K562 (cell line): ENCODE results near the gene PPP1CB. TPM values are rescaled to one million over a fixed set of nuclear protein-coding genes. Genes with fewer than 3 reads are reported as not detected.
A peak's percentile ranks its signal among the peaks of the same experiment; 100 is the strongest.

Experiments
- BRF1 ChIP-seq: IDR thresholded peaks from 3 replicates; pipeline ENCODE4 v1.6.1; 2011; ENCODE audit warnings: borderline replicate concordance, mild to moderate bottlenecking; ENCODE audit not compliant: insufficient read length; ENCODE audit errors: extremely low read depth
- DMBX1 ChIP-seq: fragments of 250-450 bp; sonication (Bioruptor Pico); IDR thresholded peaks from 2 replicates; pipeline ENCODE4 v1.8.0; 2022; ENCODE audit warnings: inconsistent platforms, mild to moderate bottlenecking, moderate library complexity, borderline replicate concordance
- DPF2 ChIP-seq: fragments of 450-650 bp; IDR thresholded peaks from 2 replicates; pipeline ENCODE4 v1.6.1; 2016
- ERF ChIP-seq: fragments of 450-650 bp; formaldehyde crosslinking; IDR thresholded peaks from 2 replicates; pipeline ENCODE4 v1.4.0; 2020; ENCODE audit warnings: mild to moderate bottlenecking, mixed read lengths
- FOXA1 ChIP-seq: fragments of 450-650 bp; IDR thresholded peaks from 2 replicates; pipeline ENCODE4 v1.6.1; 2016; ENCODE audit warnings: mild to moderate bottlenecking, borderline replicate concordance
- HDGF ChIP-seq: fragments of 450-650 bp; IDR thresholded peaks from 2 replicates; pipeline ENCODE4 v1.6.1; 2016
- JUND ChIP-seq, 2 experiments: IDR thresholded peaks; 2 replicates in 1 of 2; 3 replicates in 1 of 2; pipeline ENCODE4 v1.6.1; 2011; ENCODE audit warnings: borderline replicate concordance in 2 of 2, low read depth in 2 of 2, low read length in 2 of 2, improper control_type of control experiment in 1 of 2, missing biosample characterization in 1 of 2, missing genetic modification characterization in 1 of 2, missing genetic modification reagents in 1 of 2
- MYC ChIP-seq, 2 experiments: fragments of 250-450 bp in 1 of 2; sonication (Bioruptor Pico) in 1 of 2; IDR thresholded peaks; 2 replicates each; pipeline versions ENCODE4 v1.5.1 to v1.6.1; 2012 to 2021; ENCODE audit warnings: low read depth in 2 of 2, borderline replicate concordance in 1 of 2, improper control_type of control experiment in 1 of 2, low read length in 1 of 2, mild to moderate bottlenecking in 1 of 2, moderate library complexity in 1 of 2
- NFATC3 ChIP-seq: fragments of 450-650 bp; IDR thresholded peaks from 2 replicates; pipeline ENCODE4 v1.6.1; 2017; ENCODE audit warnings: mild to moderate bottlenecking
- NR4A1 ChIP-seq, 2 experiments: fragments of 250-450 bp in 1 of 2; fragments of 450-650 bp in 1 of 2; sonication (Bioruptor Pico) in 1 of 2; IDR thresholded peaks; 2 replicates each; pipeline versions ENCODE4 v1.4.0 to v1.6.1; 2016 to 2020; ENCODE audit warnings: mild to moderate bottlenecking in 2 of 2, missing compliant biosample characterization in 1 of 2, missing genetic modification characterization in 1 of 2, moderate library complexity in 1 of 2
- PML ChIP-seq: IDR thresholded peaks from 2 replicates; pipeline ENCODE4 v1.6.1; 2012; ENCODE audit warnings: low read length, inconsistent platforms
- POLR2AphosphoS5 ChIP-seq: IDR thresholded peaks from 2 replicates; pipeline ENCODE4 v1.6.1; 2011; ENCODE audit warnings: mild to moderate bottlenecking, low read depth, low read length, moderate library complexity; ENCODE audit not compliant: control insufficient read depth, insufficient read depth
- POLR2B ChIP-seq: fragments of 450-650 bp; IDR thresholded peaks from 2 replicates; pipeline ENCODE4 v1.6.1; 2018; ENCODE audit warnings: low read depth; ENCODE audit not compliant: partially characterized antibody
- PTTG1 ChIP-seq: fragments of 450-650 bp; IDR thresholded peaks from 2 replicates; pipeline ENCODE4 v1.6.1; 2016; ENCODE audit warnings: low read depth, mild to moderate bottlenecking, missing genetic modification characterization, missing compliant biosample characterization
- RBM15 ChIP-seq: fragments of 200-400 bp; formaldehyde crosslinking; IDR thresholded peaks from 2 replicates; pipeline ENCODE4 v1.6.1; 2018; ENCODE audit warnings: mild to moderate bottlenecking, low read length, moderate library complexity; ENCODE audit not compliant: insufficient read depth
- SRSF3 ChIP-seq: fragments of 200-400 bp; formaldehyde crosslinking; IDR thresholded peaks from 2 replicates; pipeline ENCODE4 v1.6.1; 2016; ENCODE audit warnings: mild to moderate bottlenecking, low read length, moderate library complexity; ENCODE audit not compliant: insufficient read depth
- TAF1 ChIP-seq: IDR thresholded peaks from 2 replicates; pipeline ENCODE4 v1.6.1; 2011; ENCODE audit warnings: mild to moderate bottlenecking, low read length, moderate library complexity; ENCODE audit not compliant: insufficient read depth, control insufficient read depth, severe bottlenecking; ENCODE audit errors: extremely low read depth
- TAF7 ChIP-seq: fragments of 450-650 bp; IDR thresholded peaks from 2 replicates; pipeline ENCODE4 v1.6.1; 2016; ENCODE audit warnings: missing genetic modification characterization, missing compliant biosample characterization
- TBP ChIP-seq: optimal IDR thresholded peaks from 2 replicates; pipeline ENCODE3; 2011; ENCODE audit warnings: low read depth, low read length, improper control_type of control experiment
- TCF3 ChIP-seq: sonication (generic); formaldehyde crosslinking; IDR thresholded peaks from 2 replicates; pipeline ENCODE4 v1.4.0; 2020; ENCODE audit warnings: mild to moderate bottlenecking, missing genetic modification reagents
- TEAD1 ChIP-seq, 2 experiments: fragments of 450-650 bp in 1 of 2; sonication (generic) in 1 of 2; formaldehyde crosslinking; IDR thresholded peaks; 2 replicates each; pipeline versions ENCODE4 v1.4.0 to v1.8.0; 2020 to 2022; ENCODE audit warnings: mild to moderate bottlenecking in 2 of 2, missing genetic modification reagents in 1 of 2
- TRIM28 ChIP-seq: fragments of 450-650 bp; IDR thresholded peaks from 2 replicates; pipeline ENCODE4 v1.6.1; 2017
- ZBTB17 ChIP-seq: fragments of 450-650 bp; formaldehyde crosslinking; IDR thresholded peaks from 2 replicates; pipeline ENCODE4 v1.4.0; 2020; ENCODE audit warnings: mild to moderate bottlenecking
- ZNF239 ChIP-seq: fragments of 250-450 bp; sonication (Bioruptor Pico); IDR thresholded peaks from 2 replicates; pipeline ENCODE4 v1.4.0; 2020; ENCODE audit warnings: mild to moderate bottlenecking
- ZNF324 ChIP-seq: fragments of 250-450 bp; sonication (Bioruptor Pico); IDR thresholded peaks from 2 replicates; pipeline ENCODE4 v1.4.0; 2020; ENCODE audit warnings: mild to moderate bottlenecking
- ZNF830 ChIP-seq: fragments of 250-450 bp; sonication (Bioruptor Pico); IDR thresholded peaks from 2 replicates; pipeline ENCODE4 v1.5.0; 2021; ENCODE audit warnings: mild to moderate bottlenecking
- polyA plus RNA-seq, 8 experiments: library from polyadenylated mRNA; depleted of rRNA in 4 of 8; stranded (reverse) in 5 of 8; unstranded in 3 of 8; fragments of >200 nt; fragmentation: Nextera tagmentation in 2 of 8; fragmentation: Illumina TruSeq in 1 of 8; extraction: Ambion mirVana in 2 of 8; extraction: Trizol in 1 of 8; gene quantifications; 2 replicates each; pipeline versions ENCODE4 v1.2.1 to v1.2.3, GENCODE V29; 2011 to 2014; ENCODE audit warnings: inconsistent platforms in 1 of 8, missing spikeins in 1 of 8
- total RNA-seq, 7 experiments: library from RNA; depleted of rRNA in 6 of 7; stranded (reverse); fragments of >200 nt in 6 of 7; fragmentation: Illumina TruSeq in 2 of 7; extraction: Trizol in 2 of 7; gene quantifications; 2 replicates each; pipeline versions ENCODE4 v1.2.1 to v1.2.3, GENCODE V29; 2011 to 2021; ENCODE audit warnings: low replicate concordance in 1 of 7
- TF ChIP-seq, protein P1 (sequence below): sonication (generic); formaldehyde crosslinking; IDR thresholded peaks from 2 replicates; pipeline ENCODE4 v1.8.0; 2022; ENCODE audit warnings: mild to moderate bottlenecking, missing genetic modification reagents
- TF ChIP-seq, protein P2 (sequence below): fragments of 450-650 bp; formaldehyde crosslinking; conservative IDR thresholded peaks from 2 replicates; pipeline ENCODE4 v1.4.0; 2022; ENCODE audit warnings: mild to moderate bottlenecking, missing genetic modification characterization

PPP1CB gene
- total and polyA plus RNA-seq, 9 of the 15 experiments (the other 6 are each of a cell fraction or from before 2014, with no cell fraction given), result 25.6 to 118 (median 58.9) TPM

DNA sequence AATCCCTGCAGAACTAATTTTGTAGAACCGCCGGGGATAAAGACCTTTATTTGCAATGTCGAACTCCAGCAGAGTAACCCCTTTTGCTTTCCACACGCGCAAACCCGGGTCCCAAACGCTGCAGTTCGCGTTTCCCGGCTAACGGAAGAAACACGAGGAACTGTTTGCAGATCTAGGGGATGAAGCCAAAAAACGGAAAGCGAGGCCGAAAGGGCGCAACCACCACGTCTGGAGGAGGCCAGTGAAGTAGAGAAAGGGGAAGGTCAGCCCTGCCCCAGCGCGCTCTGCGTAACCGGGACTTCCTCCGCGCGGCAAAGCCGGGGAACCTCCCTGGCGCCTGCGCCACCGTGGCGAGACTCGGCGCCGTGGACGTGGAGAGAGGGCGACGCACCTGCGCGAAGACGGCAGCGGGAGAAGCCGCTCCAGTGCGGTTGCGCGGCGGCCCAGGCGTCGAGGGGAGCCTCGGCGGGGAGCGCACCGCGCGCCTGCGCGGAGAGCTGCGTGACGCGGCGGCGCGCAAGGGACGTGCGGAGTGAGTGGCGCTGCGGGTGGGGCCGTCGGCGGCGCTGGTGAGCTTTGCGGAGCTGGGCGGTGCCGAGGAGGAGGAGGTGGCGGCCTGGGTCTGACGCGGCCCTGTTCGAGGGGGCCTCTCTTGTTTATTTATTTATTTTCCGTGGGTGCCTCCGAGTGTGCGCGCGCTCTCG is at the start of gene PPP1CB (continued):
- peak; percentile 71 for TF ChIP-seq POLR2AphosphoS5
- no peak for TF ChIP-seq ERF
- TF ChIP-seq JUND (IDR thresholded peaks at IDR 0.05; ENCODE audit: borderline replicate concordance, low read depth, low read length), result no peak
- peak; percentile 51; the same call in 1 of the 3 replicates for TF ChIP-seq JUND (tag; IDR thresholded peaks at IDR 0.05; ENCODE audit: borderline replicate concordance, low read depth, low read length)
- TF ChIP-seq TRIM28, result 0 out of 2 replicates have a peak, but pooled peaks have one; percentile 49
- TF ChIP-seq HDGF, result no peak
- TF ChIP-seq, protein P1, sequence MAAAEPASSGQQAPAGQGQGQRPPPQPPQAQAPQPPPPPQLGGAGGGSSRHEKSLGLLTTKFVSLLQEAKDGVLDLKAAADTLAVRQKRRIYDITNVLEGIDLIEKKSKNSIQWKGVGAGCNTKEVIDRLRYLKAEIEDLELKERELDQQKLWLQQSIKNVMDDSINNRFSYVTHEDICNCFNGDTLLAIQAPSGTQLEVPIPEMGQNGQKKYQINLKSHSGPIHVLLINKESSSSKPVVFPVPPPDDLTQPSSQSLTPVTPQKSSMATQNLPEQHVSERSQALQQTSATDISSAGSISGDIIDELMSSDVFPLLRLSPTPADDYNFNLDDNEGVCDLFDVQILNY, result no peak
- peak; percentile 45; the same call in 1 of the 2 replicates for TF ChIP-seq DPF2
- peak; percentile 69 for TF ChIP-seq MYC (IDR thresholded peaks at IDR 0.05; ENCODE audit: low read depth, low read length)
- no peak for TF ChIP-seq MYC (CRISPR knock-in tag; IDR thresholded peaks at IDR 0.05; ENCODE audit: borderline replicate concordance, low read depth)
- peak; percentile 45 for TF ChIP-seq TBP
- TF ChIP-seq ZBTB17 (CRISPR knock-in tag), result no peak
- TF ChIP-seq, protein P2, sequence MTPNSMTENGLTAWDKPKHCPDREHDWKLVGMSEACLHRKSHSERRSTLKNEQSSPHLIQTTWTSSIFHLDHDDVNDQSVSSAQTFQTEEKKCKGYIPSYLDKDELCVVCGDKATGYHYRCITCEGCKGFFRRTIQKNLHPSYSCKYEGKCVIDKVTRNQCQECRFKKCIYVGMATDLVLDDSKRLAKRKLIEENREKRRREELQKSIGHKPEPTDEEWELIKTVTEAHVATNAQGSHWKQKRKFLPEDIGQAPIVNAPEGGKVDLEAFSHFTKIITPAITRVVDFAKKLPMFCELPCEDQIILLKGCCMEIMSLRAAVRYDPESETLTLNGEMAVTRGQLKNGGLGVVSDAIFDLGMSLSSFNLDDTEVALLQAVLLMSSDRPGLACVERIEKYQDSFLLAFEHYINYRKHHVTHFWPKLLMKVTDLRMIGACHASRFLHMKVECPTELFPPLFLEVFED (CRISPR knock-in tag), result no peak
- no peak for TF ChIP-seq RBM15
- TF ChIP-seq PML, result no peak
- peak; percentile 63 for TF ChIP-seq TAF1
- TF ChIP-seq ZNF239 (CRISPR knock-in tag), result no peak
- peak; percentile 43; the same call in 1 of the 2 replicates for TF ChIP-seq TCF3 (CRISPR knock-in tag)
- TF ChIP-seq ZNF324 (CRISPR knock-in tag), result no peak
- TF ChIP-seq DMBX1 (CRISPR knock-in tag), result no peak
- TF ChIP-seq ZNF830, result no peak
- TF ChIP-seq TEAD1 (CRISPR knock-in tag; IDR thresholded peaks at IDR 0.05), result peak in 1 of 2 experiments; percentile 70; a peak in 1 of 4 replicates
- no peak for TF ChIP-seq SRSF3
- peak; percentile 68 for TF ChIP-seq TAF7 (tag)
- TF ChIP-seq PTTG1 (tag), result no peak
- no peak for TF ChIP-seq BRF1
- TF ChIP-seq FOXA1, result no peak
- no peak for TF ChIP-seq NFATC3
- peak; percentile 89 for TF ChIP-seq POLR2B
- TF ChIP-seq NR4A1 (CRISPR knock-in tag; IDR thresholded peaks at IDR 0.05), result no peak
- 0 out of 2 replicates have a peak, but pooled peaks have one; percentile 34 for TF ChIP-seq NR4A1 (tag; IDR thresholded peaks at IDR 0.05)
